ENCODE results near the gene C19orf53. TPM values are rescaled to one million over a fixed set of nuclear protein-coding genes. Genes with fewer than 3 reads are reported as not detected.

Gene C19orf53
- total RNA-seq (185 TPM), polyA plus RNA-seq (163 TPM)
- long read RNA-seq, donor 1, transcript C19orf53-202 (3 exons, 873 nt): major isoform, 14 of 15 reads
- long read RNA-seq, donor 1, partial matches to known transcripts: 0 of 15 reads
- long read RNA-seq, donor 1, other reads (novel, unspliced or antisense): 0 of 15 reads
- long read RNA-seq, donor 2, transcript C19orf53-202 (3 exons, 873 nt): major isoform, 188 of 192 reads
- long read RNA-seq, donor 2, partial matches to known transcripts: 0 of 192 reads
- long read RNA-seq, donor 2, other reads (novel, unspliced or antisense): 0 of 192 reads
- long read RNA-seq, donor 3, transcript C19orf53-203 (2 exons, 499 nt): minor isoform, 10 of 329 reads
- long read RNA-seq, donor 3, transcript C19orf53-202 (3 exons, 873 nt): major isoform, 276 of 329 reads
- long read RNA-seq, donor 3, partial matches to known transcripts: 37 of 329 reads
- long read RNA-seq, donor 3, other reads (novel, unspliced or antisense): 0 of 329 reads
- long read RNA-seq, donor 4, transcript C19orf53-202 (3 exons, 873 nt): major isoform, 80 of 109 reads
- long read RNA-seq, donor 4, partial matches to known transcripts: 18 of 109 reads
- long read RNA-seq, donor 4, other reads (novel, unspliced or antisense): 5 of 109 reads
- long read RNA-seq, donor 5, transcript C19orf53-202 (3 exons, 873 nt): major isoform, 318 of 373 reads
- long read RNA-seq, donor 5, transcript C19orf53-206 (2 exons, 491 nt): minor isoform, 5 of 373 reads
- long read RNA-seq, donor 5, partial matches to known transcripts: 43 of 373 reads
- long read RNA-seq, donor 5, other reads (novel, unspliced or antisense): 0 of 373 reads
- long read RNA-seq, donor 6, transcript C19orf53-202 (3 exons, 873 nt): major isoform, 106 of 116 reads
- long read RNA-seq, donor 6, partial matches to known transcripts: 6 of 116 reads
- long read RNA-seq, donor 6, other reads (novel, unspliced or antisense): 0 of 116 reads
- long read RNA-seq, donor 7, transcript C19orf53-202 (3 exons, 873 nt): major isoform, 152 of 157 reads
- long read RNA-seq, donor 7, partial matches to known transcripts: 0 of 157 reads
- long read RNA-seq, donor 7, other reads (novel, unspliced or antisense): 0 of 157 reads
- long read RNA-seq, donor 8, transcript C19orf53-202 (3 exons, 873 nt): major isoform, 48 of 56 reads
- long read RNA-seq, donor 8, partial matches to known transcripts: 6 of 56 reads
- long read RNA-seq, donor 8, other reads (novel, unspliced or antisense): 0 of 56 reads
- long read RNA-seq, donor 9, transcript C19orf53-202 (3 exons, 873 nt): major isoform, 115 of 118 reads
- long read RNA-seq, donor 9, partial matches to known transcripts: 0 of 118 reads
- long read RNA-seq, donor 9, other reads (novel, unspliced or antisense): 0 of 118 reads
- long read RNA-seq, donor 10, transcript C19orf53-202 (3 exons, 873 nt): major isoform, 145 of 148 reads
- long read RNA-seq, donor 10, partial matches to known transcripts: 0 of 148 reads
- long read RNA-seq, donor 10, other reads (novel, unspliced or antisense): 0 of 148 reads

DNA sequence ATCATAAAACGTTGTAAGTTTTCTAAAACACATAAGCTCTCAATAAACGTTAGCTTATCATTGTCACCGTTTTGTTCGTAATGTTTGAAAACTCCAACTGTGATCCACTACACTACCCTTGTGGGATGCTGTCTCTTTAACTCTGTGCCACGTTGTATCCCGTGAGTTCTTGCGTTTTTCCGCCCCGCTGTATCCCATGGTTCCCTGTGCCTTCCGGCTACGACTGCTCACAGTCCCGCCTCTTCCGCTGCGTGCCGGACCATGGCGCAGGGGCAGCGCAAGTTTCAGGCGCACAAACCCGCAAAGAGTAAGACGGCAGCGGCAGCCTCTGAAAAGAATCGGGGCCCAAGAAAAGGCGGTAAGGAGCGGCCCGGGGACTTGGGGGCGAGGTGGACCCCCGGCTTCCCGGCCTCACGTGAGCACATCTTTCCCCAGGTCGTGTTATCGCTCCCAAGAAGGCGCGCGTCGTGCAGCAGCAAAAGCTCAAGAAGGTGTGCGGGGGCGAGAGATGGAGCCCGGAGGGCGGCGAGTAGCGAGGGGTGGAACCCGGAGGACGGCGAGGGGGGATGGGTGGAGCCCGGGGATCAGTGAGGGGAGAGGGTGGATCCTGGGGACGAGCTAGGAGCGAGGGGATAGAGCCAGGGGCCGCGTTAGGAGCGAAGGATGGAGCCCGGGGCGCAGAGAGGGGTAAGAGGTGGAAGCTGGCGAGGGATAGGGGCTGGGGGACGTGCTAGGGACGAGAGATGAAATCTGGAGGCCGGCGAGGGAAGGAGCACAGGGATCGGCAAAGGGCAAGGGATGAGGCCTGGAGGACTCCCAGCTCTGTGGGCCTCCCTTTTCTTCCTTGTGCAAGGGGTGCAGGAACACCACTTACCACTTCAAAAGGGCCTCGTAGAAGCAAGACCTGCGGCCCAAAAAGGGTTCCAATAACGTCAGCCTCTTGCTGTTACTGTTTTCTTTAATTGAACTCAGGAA, at the start of gene C19orf53:
Gene C19orf53 (plus strand): TSS at position 240 of the 975 bp plus-strand sequence. CDS start 22 bp downstream, at position 262.
- Histone ChIP-seq H3K27me3 (ENCODE audit: control insufficient read depth in 2 of 2, insufficient read depth in 1 of 2, low read length in 1 of 2) (no peaks in the 10 kb centered on the region), H3K36me3 (ENCODE audit: control insufficient read depth in 2 of 2, insufficient read depth in 2 of 2, low read length in 1 of 2) (peaks cover 35 to 45% of the 10 kb centered on the region in 2 donors), H3K4me3 (ENCODE audit: low read length in 2 of 2) (peak within 1 kb of the TSS; percentile 82 to 92), H3K27ac (ENCODE audit: low read depth in 1 of 2, low read length in 1 of 2) (peak within 1 kb of the TSS; percentile 90 to 91), H3K4me1 (ENCODE audit: control insufficient read depth in 2 of 2, insufficient read depth in 2 of 2, low read length in 2 of 2) (peaks cover 7 to 12% of the 10 kb centered on the region in 2 donors), H3K9me3 (ENCODE audit: control insufficient read depth in 2 of 2, insufficient read depth in 1 of 2, low read length in 1 of 2) (no peaks in the 10 kb centered on the region)
- under 1% methylated on average over 61 of the region's 61 CpGs for WGBS
- peak; percentile 73 to 94 (median 88) for DNase-seq (ENCODE audit: low read depth in 6 of 9, low spot score in 9 of 9)

DNA sequence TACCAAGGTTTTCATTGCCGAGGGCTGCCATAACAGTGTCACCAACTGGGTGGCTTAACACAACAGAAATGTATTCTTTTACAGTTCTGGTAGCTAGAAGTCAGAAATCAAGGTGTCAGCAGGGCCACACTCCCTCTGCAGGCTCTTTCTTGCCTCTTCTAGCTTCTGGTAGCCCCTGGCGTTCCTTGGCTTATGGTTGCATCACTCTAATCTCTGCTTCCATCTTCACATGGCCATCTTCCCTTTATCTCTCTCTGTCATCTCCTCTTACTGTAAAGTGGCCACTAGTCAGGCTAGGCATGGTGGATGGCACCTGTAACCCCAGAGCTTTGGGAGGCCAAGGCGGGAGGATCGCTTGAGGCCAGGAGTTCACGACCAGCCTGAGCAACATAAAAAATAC, 47.9 kb upstream of the C19orf53 start:
- H3K9me3 ChIP-seq (ENCODE audit: control insufficient read depth in 2 of 2, insufficient read depth in 1 of 2, low read length in 1 of 2): no peaks in the 10 kb centered on the region
- no peak overlapping the region for H3K4me3 ChIP-seq (ENCODE audit: low read length in 2 of 2)
- no peak for DNase-seq (ENCODE audit: low read depth in 6 of 9, low spot score in 9 of 9)
- peaks cover 0 to 2% of the 10 kb centered on the region in 2 donors for H3K4me1 ChIP-seq (ENCODE audit: control insufficient read depth in 2 of 2, insufficient read depth in 2 of 2, low read length in 2 of 2)
- H3K27me3 ChIP-seq (ENCODE audit: control insufficient read depth in 2 of 2, insufficient read depth in 1 of 2, low read length in 1 of 2): no peaks in the 10 kb centered on the region
- H3K27ac ChIP-seq (ENCODE audit: low read depth in 1 of 2, low read length in 1 of 2): no peak overlapping the region
- no peaks in the 10 kb centered on the region for H3K36me3 ChIP-seq (ENCODE audit: control insufficient read depth in 2 of 2, insufficient read depth in 2 of 2, low read length in 1 of 2)
- 98% methylated on average over 5 of the region's 5 CpGs for WGBS

DNA sequence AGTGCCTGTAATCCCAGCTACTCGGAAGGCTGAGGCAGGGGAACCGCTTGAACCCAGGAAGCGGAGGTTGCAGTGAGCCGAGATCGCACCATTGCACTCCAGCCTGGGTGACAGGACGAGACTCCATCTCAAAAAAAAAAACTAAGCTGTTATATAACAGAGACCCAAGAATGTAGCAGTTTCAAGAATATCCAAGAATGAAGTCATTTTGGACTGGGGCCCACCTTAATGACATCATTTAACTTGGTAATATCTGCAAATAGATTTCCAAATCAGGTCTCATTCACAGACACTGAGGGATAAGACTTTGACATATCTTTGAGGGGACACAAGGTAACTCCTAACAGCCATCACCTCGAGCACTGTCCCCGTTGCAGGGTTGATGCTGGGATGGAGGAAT, 46.5 kb upstream of the C19orf53 start:
- H3K4me3 ChIP-seq (ENCODE audit: low read length in 2 of 2): no peak overlapping the region
- no peaks in the 10 kb centered on the region for H3K9me3 ChIP-seq (ENCODE audit: control insufficient read depth in 2 of 2, insufficient read depth in 1 of 2, low read length in 1 of 2)
- no peak for DNase-seq (ENCODE audit: low read depth in 6 of 9, low spot score in 9 of 9)
- H3K27me3 ChIP-seq (ENCODE audit: control insufficient read depth in 2 of 2, insufficient read depth in 1 of 2, low read length in 1 of 2): no peaks in the 10 kb centered on the region
- no peaks in the 10 kb centered on the region for H3K36me3 ChIP-seq (ENCODE audit: control insufficient read depth in 2 of 2, insufficient read depth in 2 of 2, low read length in 1 of 2)
- H3K4me1 ChIP-seq (ENCODE audit: control insufficient read depth in 2 of 2, insufficient read depth in 2 of 2, low read length in 2 of 2): peaks cover 5 to 12% of the 10 kb centered on the region in 2 donors
- 84% methylated on average over 8 of the region's 8 CpGs for WGBS
- H3K27ac ChIP-seq (ENCODE audit: low read depth in 1 of 2, low read length in 1 of 2): no peak overlapping the region

DNA sequence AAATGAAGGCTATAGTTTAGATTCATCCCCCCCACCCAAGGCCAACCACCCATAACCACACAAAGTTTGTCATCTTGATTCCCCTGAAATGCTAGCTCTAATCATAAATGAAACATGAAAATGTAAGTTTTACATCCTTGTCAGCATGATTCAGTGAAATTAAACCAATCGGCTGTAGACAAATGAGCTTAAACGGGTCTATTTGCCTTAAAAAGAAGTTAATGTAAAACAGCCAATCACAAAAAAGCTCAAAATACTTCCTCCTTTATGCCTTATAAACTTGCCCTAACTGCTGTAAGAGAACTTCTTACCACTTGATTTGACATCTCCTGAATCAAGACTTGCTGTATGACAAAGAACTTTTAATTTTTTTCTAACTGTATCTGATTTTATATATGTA, 44.4 kb upstream of the C19orf53 start:
- Histone ChIP-seq H3K9me3 (ENCODE audit: control insufficient read depth in 2 of 2, insufficient read depth in 1 of 2, low read length in 1 of 2) (no peaks in the 10 kb centered on the region), H3K27me3 (ENCODE audit: control insufficient read depth in 2 of 2, insufficient read depth in 1 of 2, low read length in 1 of 2) (no peaks in the 10 kb centered on the region), H3K4me1 (ENCODE audit: control insufficient read depth in 2 of 2, insufficient read depth in 2 of 2, low read length in 2 of 2) (peaks cover 5 to 12% of the 10 kb centered on the region in 2 donors), H3K4me3 (ENCODE audit: low read length in 2 of 2) (no peak overlapping the region), H3K36me3 (ENCODE audit: control insufficient read depth in 2 of 2, insufficient read depth in 2 of 2, low read length in 1 of 2) (no peaks in the 10 kb centered on the region), H3K27ac (ENCODE audit: low read depth in 1 of 2, low read length in 1 of 2) (no peak overlapping the region)
- WGBS: 17% methylated on average over 2 of the region's 2 CpGs
- DNase-seq (ENCODE audit: low read depth in 6 of 9, low spot score in 9 of 9): no peak

DNA sequence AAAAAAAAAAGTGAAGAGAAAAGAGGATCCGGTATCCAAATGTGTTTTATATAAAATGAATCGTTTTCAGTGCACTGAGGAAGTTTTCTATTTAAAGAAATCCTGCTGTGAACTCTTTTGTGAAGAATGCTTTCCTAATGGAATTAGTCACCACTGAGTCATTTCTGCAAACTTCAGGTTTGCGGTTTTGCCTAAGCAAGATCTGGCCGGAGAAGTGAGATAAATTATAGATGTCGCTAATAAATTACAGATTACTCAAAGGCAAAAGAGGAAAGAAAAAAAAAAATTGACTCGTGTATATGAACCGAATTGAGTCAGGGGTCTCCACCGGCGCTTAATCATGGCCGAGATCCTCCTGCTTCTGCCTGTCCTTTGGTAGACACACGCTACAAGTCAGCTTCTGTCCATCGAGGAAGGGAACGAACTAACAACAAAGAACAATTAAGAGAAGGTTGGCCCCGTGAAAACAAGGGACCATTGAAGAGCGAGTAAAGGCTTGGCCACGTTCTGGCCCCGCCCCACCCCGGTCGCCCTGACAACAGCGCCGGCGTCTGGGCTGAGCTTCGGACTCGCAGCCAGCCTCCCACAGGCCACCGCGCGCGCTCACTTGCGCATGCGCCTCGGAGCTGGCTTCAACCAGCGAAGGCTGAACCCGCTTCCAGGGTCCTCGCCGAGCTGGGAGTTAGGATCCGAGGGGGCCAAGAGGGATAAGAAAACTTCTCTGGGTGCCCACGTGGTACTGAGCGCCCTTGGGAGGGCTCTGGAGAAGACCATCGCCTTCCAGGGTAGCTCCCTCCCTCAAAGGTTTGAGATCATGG, 42.9 kb upstream of the C19orf53 start:
- Histone ChIP-seq H3K9me3 (ENCODE audit: control insufficient read depth in 2 of 2, insufficient read depth in 1 of 2, low read length in 1 of 2) (no peaks in the 10 kb centered on the region), H3K27me3 (ENCODE audit: control insufficient read depth in 2 of 2, insufficient read depth in 1 of 2, low read length in 1 of 2) (no peaks in the 10 kb centered on the region), H3K36me3 (ENCODE audit: control insufficient read depth in 2 of 2, insufficient read depth in 2 of 2, low read length in 1 of 2) (no peaks in the 10 kb centered on the region), H3K4me1 (ENCODE audit: control insufficient read depth in 2 of 2, insufficient read depth in 2 of 2, low read length in 2 of 2) (peaks cover 5 to 12% of the 10 kb centered on the region in 2 donors), H3K4me3 (ENCODE audit: low read length in 2 of 2) (peak overlapping the region; percentile 53 to 72), H3K27ac (ENCODE audit: low read depth in 1 of 2, low read length in 1 of 2) (peak overlapping the region; percentile 74 to 81)
- WGBS: 1% methylated on average over 39 of the region's 39 CpGs
- DNase-seq (ENCODE audit: low read depth in 6 of 9, low spot score in 9 of 9): peak; percentile 77 to 94 (median 90)

DNA sequence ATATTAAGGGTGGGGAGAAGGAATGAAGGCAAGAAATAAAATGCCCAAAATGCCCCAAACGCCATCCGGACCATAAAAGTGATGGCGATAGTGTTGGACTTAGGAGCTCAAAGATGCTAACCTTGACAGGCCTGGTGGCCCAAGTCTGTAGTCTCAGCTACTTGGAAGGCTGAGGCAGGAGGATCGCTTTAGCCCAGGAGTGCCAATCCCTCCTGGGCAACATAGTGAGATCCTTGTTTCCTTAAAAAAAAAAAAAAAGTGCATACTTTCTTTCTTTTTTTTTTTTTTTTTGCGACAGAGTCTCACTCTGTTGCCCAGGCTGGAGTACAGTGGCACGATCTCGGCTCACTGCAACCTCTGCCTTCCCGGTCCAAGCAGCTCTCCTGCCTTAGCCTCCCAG, 41.9 kb upstream of the C19orf53 start:
- H3K36me3 ChIP-seq (ENCODE audit: control insufficient read depth in 2 of 2, insufficient read depth in 2 of 2, low read length in 1 of 2): no peaks in the 10 kb centered on the region
- H3K4me3 ChIP-seq (ENCODE audit: low read length in 2 of 2): peak overlapping the region; percentile 53 to 72
- no peaks in the 10 kb centered on the region for H3K27me3 ChIP-seq (ENCODE audit: control insufficient read depth in 2 of 2, insufficient read depth in 1 of 2, low read length in 1 of 2)
- 95% methylated on average over 8 of the region's 8 CpGs for WGBS
- H3K27ac ChIP-seq (ENCODE audit: low read depth in 1 of 2, low read length in 1 of 2): no peak overlapping the region
- no peaks in the 10 kb centered on the region for H3K9me3 ChIP-seq (ENCODE audit: control insufficient read depth in 2 of 2, insufficient read depth in 1 of 2, low read length in 1 of 2)
- H3K4me1 ChIP-seq (ENCODE audit: control insufficient read depth in 2 of 2, insufficient read depth in 2 of 2, low read length in 2 of 2): peaks cover 5 to 12% of the 10 kb centered on the region in 2 donors
- no peak for DNase-seq (ENCODE audit: low read depth in 6 of 9, low spot score in 9 of 9)

DNA sequence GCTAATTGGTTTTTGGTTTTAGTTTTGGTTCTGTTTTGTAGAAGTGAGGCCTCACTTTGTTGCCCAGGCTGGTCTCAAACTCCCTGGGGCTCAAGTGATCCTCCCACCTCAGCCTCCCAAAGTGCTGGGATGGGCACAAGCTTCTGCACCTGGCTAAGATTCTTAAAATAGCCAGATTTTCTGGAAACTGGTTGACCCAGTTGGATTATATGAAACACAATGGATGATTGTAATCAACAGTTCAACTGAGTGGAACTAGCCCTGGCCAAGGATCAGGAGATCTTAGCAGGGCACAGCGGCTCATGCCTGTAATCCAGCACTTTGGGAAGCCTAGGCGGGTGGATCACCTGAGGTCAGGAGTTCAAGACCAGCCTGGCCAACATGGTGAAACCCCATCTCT, 39.5 kb upstream of the C19orf53 start:
- Histone ChIP-seq H3K27ac (ENCODE audit: low read depth in 1 of 2, low read length in 1 of 2) (no peak overlapping the region), H3K4me1 (ENCODE audit: control insufficient read depth in 2 of 2, insufficient read depth in 2 of 2, low read length in 2 of 2) (peaks cover 5 to 12% of the 10 kb centered on the region in 2 donors), H3K9me3 (ENCODE audit: control insufficient read depth in 2 of 2, insufficient read depth in 1 of 2, low read length in 1 of 2) (no peaks in the 10 kb centered on the region), H3K36me3 (ENCODE audit: control insufficient read depth in 2 of 2, insufficient read depth in 2 of 2, low read length in 1 of 2) (no peaks in the 10 kb centered on the region), H3K4me3 (ENCODE audit: low read length in 2 of 2) (no peak overlapping the region), H3K27me3 (ENCODE audit: control insufficient read depth in 2 of 2, insufficient read depth in 1 of 2, low read length in 1 of 2) (no peaks in the 10 kb centered on the region)
- WGBS: 97% methylated on average over 2 of the region's 2 CpGs
- no peak for DNase-seq (ENCODE audit: low read depth in 6 of 9, low spot score in 9 of 9)
